K562 (cell line): ENCODE measurements around the gene CRYBG2. TPM values are rescaled to one million over a fixed set of nuclear protein-coding genes. Genes with fewer than 3 reads are reported as not detected.

Source experiments
- BACH1 ChIP-seq: fragments of 200-800 bp; sonication (Bioruptor generic); IDR thresholded peaks from 2 replicates; pipeline ENCODE4 v1.6.1; 2016; ENCODE audit warnings: missing genetic modification characterization, missing compliant biosample characterization
- BCOR ChIP-seq: fragments of 450-650 bp; IDR thresholded peaks from 2 replicates; pipeline ENCODE4 v1.6.1; 2016
- MTA3 ChIP-seq: fragments of 450-650 bp; formaldehyde crosslinking; IDR thresholded peaks from 2 replicates; pipeline ENCODE4 v1.6.1; 2017; ENCODE audit warnings: mild to moderate bottlenecking, borderline replicate concordance
- NR2C1 ChIP-seq, 2 experiments: fragments of 450-650 bp; IDR thresholded peaks; 2 replicates each; pipeline ENCODE4 v1.6.1; 2017; ENCODE audit warnings: mild to moderate bottlenecking in 2 of 2, antibody characterized with exemption in 1 of 2, inconsistent platforms in 1 of 2, missing compliant biosample characterization in 1 of 2, missing genetic modification characterization in 1 of 2
- PHF20 ChIP-seq: fragments of 450-650 bp; IDR thresholded peaks from 2 replicates; pipeline ENCODE4 v1.6.1; 2018; ENCODE audit not compliant: partially characterized antibody
- TAF9B ChIP-seq: fragments of 450-650 bp; IDR thresholded peaks from 2 replicates; pipeline ENCODE4 v1.6.1; 2018; ENCODE audit warnings: mild to moderate bottlenecking; ENCODE audit not compliant: partially characterized antibody
- XRCC5 ChIP-seq: fragments of 200-400 bp; formaldehyde crosslinking; IDR thresholded peaks from 2 replicates; pipeline ENCODE4 v1.6.1; 2017; ENCODE audit warnings: low read depth, mild to moderate bottlenecking, low read length
- ZNF444 ChIP-seq: fragments of 250-450 bp; sonication (Bioruptor Pico); IDR thresholded peaks from 2 replicates; pipeline ENCODE4 v1.4.0; 2020; ENCODE audit warnings: mild to moderate bottlenecking, moderate library complexity
- ZNF586 ChIP-seq: fragments of 450-650 bp; formaldehyde crosslinking; conservative IDR thresholded peaks from 2 replicates; pipeline ENCODE4 v1.4.0; 2020; ENCODE audit warnings: mild to moderate bottlenecking, moderate library complexity
- polyA plus RNA-seq, 8 experiments: library from polyadenylated mRNA; depleted of rRNA in 4 of 8; stranded (reverse) in 5 of 8; unstranded in 3 of 8; fragments of >200 nt; fragmentation: Nextera tagmentation in 2 of 8; fragmentation: Illumina TruSeq in 1 of 8; extraction: Ambion mirVana in 2 of 8; extraction: Trizol in 1 of 8; gene quantifications; 2 replicates each; pipeline versions ENCODE4 v1.2.1 to v1.2.3, GENCODE V29; 2011 to 2014; ENCODE audit warnings: inconsistent platforms in 1 of 8, missing spikeins in 1 of 8
- total RNA-seq, 7 experiments: library from RNA; depleted of rRNA in 6 of 7; stranded (reverse); fragments of >200 nt in 6 of 7; fragmentation: Illumina TruSeq in 2 of 7; extraction: Trizol in 2 of 7; gene quantifications; 2 replicates each; pipeline versions ENCODE4 v1.2.1 to v1.2.3, GENCODE V29; 2011 to 2021; ENCODE audit warnings: low replicate concordance in 1 of 7
- TF ChIP-seq, protein P1 (sequence below): conservative IDR thresholded peaks from 2 replicates; pipeline ENCODE4 v1.6.1; 2011; ENCODE audit warnings: low read depth, mild to moderate bottlenecking, low read length; ENCODE audit not compliant: control insufficient read depth
- TF ChIP-seq, protein P2 (sequence below): fragments of 250-450 bp; sonication (Bioruptor Pico); IDR thresholded peaks from 2 replicates; pipeline ENCODE4 v1.5.0; 2020; ENCODE audit warnings: mild to moderate bottlenecking, borderline replicate concordance
- TF ChIP-seq, protein P3 (sequence below): fragments of 250-450 bp; sonication (Bioruptor Pico); IDR thresholded peaks from 2 replicates; pipeline ENCODE4 v1.5.0; 2020; ENCODE audit warnings: mild to moderate bottlenecking
- TF ChIP-seq, protein P4 (sequence below): sonication (generic); formaldehyde crosslinking; IDR thresholded peaks from 2 replicates; pipeline ENCODE4 v1.8.1; 2023; ENCODE audit warnings: mild to moderate bottlenecking, missing genetic modification reagents, moderate library complexity
- TF ChIP-seq, protein P5 (sequence below), 2 experiments: fragments of 450-650 bp; IDR thresholded peaks; 2 replicates each; pipeline ENCODE4 v1.6.1; 2018; ENCODE audit warnings: mild to moderate bottlenecking in 2 of 2, low read depth in 1 of 2; ENCODE audit not compliant: partially characterized antibody in 2 of 2

The CRYBG2 gene
- total and polyA plus RNA-seq, 9 of the 15 experiments (the other 6 are each of a cell fraction or from before 2014, with no cell fraction given): 0.39 to 8.5 (median 3.7) TPM

DNA sequence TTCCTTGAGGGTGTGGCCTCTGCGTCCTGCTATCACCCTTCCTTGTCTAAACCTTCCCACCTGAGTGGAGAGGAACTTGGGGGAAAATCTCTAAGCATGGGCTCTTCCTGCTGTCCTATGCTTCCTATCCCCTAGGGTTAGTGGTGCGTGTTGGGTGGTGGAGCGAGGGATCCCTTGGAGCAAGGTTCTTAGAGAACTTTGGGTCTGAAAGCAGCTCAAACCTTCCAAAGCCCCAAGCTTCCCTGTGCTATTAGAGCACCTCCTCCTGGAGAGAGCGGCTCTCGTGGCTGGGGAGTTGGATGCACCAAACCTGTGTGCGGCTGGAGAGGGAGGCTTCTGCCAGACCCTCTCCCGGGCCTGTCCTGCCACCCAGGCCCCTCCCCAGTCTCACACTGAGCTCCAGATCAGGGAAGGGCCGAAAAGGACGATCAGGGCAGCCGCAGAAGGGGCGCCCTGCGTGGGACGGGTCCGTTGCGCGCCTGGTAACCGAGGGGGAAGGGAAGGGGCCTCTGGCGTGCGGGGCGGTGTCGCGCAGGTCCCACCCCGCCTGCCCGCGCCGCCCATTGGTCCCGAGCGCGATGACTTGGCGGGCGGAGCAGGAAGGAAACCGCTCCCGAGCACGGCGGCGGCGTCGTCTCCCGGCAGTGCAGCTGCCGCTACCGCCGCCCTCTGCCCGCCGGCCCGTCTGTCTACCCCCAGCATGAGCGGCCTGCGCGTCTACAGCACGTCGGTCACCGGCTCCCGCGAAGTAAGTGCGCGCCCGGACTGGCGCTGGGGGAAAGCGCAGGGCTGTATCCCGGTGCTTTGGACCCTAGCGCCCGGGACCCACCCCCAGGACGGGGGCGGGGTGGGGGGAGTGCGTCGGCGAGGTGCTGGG is 74.2 kb downstream of the CRYBG2 start, which contains the start of gene SH3BGRL3 (continued):
- peak; percentile 65; the same call in 1 of the 2 replicates for TF ChIP-seq XRCC5
- TF ChIP-seq, protein P1, sequence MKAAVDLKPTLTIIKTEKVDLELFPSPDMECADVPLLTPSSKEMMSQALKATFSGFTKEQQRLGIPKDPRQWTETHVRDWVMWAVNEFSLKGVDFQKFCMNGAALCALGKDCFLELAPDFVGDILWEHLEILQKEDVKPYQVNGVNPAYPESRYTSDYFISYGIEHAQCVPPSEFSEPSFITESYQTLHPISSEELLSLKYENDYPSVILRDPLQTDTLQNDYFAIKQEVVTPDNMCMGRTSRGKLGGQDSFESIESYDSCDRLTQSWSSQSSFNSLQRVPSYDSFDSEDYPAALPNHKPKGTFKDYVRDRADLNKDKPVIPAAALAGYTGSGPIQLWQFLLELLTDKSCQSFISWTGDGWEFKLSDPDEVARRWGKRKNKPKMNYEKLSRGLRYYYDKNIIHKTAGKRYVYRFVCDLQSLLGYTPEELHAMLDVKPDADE: peak; percentile 78
- peak; percentile 81; the same call in 1 of the 2 replicates for TF ChIP-seq MTA3
- TF ChIP-seq TAF9B: no peak
- TF ChIP-seq, protein P2, sequence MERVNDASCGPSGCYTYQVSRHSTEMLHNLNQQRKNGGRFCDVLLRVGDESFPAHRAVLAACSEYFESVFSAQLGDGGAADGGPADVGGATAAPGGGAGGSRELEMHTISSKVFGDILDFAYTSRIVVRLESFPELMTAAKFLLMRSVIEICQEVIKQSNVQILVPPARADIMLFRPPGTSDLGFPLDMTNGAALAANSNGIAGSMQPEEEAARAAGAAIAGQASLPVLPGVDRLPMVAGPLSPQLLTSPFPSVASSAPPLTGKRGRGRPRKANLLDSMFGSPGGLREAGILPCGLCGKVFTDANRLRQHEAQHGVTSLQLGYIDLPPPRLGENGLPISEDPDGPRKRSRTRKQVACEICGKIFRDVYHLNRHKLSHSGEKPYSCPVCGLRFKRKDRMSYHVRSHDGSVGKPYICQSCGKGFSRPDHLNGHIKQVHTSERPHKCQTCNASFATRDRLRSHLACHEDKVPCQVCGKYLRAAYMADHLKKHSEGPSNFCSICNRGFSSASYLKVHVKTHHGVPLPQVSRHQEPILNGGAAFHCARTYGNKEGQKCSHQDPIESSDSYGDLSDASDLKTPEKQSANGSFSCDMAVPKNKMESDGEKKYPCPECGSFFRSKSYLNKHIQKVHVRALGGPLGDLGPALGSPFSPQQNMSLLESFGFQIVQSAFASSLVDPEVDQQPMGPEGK (CRISPR knock-in tag): 0 out of 2 replicates have a peak, but pooled peaks have one; percentile 75
- no peak for TF ChIP-seq BACH1 (tag)
- peak; percentile 36 for TF ChIP-seq PHF20
- TF ChIP-seq NR2C1 (IDR thresholded peaks at IDR 0.05): no peak
- no peak for TF ChIP-seq NR2C1 (tag; IDR thresholded peaks at IDR 0.05)
- TF ChIP-seq ZNF444 (CRISPR knock-in tag): no peak; the same call in 1 of the 2 replicates
- TF ChIP-seq, protein P3, sequence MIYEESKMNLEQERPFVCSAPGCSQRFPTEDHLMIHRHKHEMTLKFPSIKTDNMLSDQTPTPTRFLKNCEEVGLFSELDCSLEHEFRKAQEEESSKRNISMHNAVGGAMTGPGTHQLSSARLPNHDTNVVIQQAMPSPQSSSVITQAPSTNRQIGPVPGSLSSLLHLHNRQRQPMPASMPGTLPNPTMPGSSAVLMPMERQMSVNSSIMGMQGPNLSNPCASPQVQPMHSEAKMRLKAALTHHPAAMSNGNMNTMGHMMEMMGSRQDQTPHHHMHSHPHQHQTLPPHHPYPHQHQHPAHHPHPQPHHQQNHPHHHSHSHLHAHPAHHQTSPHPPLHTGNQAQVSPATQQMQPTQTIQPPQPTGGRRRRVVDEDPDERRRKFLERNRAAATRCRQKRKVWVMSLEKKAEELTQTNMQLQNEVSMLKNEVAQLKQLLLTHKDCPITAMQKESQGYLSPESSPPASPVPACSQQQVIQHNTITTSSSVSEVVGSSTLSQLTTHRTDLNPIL (CRISPR knock-in tag): 0 out of 2 replicates have a peak, but pooled peaks have one; percentile 12
- TF ChIP-seq BCOR: peak; percentile 10; the same call in 1 of the 2 replicates
- TF ChIP-seq, protein P4, sequence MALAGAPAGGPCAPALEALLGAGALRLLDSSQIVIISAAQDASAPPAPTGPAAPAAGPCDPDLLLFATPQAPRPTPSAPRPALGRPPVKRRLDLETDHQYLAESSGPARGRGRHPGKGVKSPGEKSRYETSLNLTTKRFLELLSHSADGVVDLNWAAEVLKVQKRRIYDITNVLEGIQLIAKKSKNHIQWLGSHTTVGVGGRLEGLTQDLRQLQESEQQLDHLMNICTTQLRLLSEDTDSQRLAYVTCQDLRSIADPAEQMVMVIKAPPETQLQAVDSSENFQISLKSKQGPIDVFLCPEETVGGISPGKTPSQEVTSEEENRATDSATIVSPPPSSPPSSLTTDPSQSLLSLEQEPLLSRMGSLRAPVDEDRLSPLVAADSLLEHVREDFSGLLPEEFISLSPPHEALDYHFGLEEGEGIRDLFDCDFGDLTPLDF (CRISPR knock-in tag): peak; percentile 74
- TF ChIP-seq, protein P5, sequence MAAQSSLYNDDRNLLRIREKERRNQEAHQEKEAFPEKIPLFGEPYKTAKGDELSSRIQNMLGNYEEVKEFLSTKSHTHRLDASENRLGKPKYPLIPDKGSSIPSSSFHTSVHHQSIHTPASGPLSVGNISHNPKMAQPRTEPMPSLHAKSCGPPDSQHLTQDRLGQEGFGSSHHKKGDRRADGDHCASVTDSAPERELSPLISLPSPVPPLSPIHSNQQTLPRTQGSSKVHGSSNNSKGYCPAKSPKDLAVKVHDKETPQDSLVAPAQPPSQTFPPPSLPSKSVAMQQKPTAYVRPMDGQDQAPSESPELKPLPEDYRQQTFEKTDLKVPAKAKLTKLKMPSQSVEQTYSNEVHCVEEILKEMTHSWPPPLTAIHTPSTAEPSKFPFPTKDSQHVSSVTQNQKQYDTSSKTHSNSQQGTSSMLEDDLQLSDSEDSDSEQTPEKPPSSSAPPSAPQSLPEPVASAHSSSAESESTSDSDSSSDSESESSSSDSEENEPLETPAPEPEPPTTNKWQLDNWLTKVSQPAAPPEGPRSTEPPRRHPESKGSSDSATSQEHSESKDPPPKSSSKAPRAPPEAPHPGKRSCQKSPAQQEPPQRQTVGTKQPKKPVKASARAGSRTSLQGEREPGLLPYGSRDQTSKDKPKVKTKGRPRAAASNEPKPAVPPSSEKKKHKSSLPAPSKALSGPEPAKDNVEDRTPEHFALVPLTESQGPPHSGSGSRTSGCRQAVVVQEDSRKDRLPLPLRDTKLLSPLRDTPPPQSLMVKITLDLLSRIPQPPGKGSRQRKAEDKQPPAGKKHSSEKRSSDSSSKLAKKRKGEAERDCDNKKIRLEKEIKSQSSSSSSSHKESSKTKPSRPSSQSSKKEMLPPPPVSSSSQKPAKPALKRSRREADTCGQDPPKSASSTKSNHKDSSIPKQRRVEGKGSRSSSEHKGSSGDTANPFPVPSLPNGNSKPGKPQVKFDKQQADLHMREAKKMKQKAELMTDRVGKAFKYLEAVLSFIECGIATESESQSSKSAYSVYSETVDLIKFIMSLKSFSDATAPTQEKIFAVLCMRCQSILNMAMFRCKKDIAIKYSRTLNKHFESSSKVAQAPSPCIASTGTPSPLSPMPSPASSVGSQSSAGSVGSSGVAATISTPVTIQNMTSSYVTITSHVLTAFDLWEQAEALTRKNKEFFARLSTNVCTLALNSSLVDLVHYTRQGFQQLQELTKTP (IDR thresholded peaks at IDR 0.05; ENCODE audit: low read depth in 1 of 2, partially characterized antibody in 2 of 2): peak in 1 of 2 experiments; percentile 44
- TF ChIP-seq ZNF586 (CRISPR knock-in tag): no peak
